ENCODE measurements around the gene CNBD2.
"Not testable (repeated sequence)": the region's sequence is repeated elsewhere in the genome, so short reads cannot be mapped to it uniquely, and the experiment has no call there.

Gene CNBD2

GRCh38 chr20:36028106-36028808 is 59.9 kb downstream of the CNBD2 start:
- DNase-seq = no peak

DNA sequence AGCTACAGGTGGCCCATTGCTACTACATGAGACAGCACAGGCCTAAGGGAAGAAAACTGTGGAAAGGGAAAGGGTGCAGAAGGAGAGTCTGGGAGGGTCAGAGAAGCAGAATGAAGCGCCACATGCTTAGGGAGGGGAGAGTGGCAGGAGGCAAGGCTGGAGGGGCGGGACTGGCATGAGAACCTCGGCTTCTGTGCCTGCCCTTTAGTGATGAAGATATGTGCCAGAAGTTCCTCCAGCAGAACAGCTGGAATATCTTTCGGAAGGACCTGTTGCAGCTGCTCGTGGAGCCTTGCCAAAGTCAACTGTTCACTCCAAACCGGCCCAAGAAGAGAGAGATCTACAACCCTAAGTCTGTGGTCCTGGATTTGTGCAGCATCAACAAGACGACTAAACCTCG is 61.8 kb downstream of the CNBD2 start:
- peak; percentile 70 for DNase-seq

DNA sequence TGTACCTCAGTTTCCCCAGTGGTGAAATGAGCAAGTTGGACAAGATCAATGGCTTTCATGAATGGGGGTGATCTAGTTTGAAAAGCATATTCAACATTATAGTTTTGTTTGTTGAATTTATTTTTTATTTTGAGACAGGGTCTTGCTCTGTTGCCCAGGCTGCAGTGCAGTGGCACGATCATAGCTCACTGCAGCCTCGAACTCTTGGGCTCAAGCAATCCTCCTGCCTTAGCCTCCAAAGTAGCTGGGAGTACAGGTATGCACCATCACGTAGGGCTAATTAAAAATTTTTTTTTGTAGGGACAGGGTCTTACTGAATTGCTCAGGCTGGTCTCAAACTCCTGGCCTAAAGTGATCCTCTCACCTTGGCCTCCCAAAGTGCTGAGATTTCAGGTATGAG is 63.4 kb downstream of the CNBD2 start:
- DNase-seq = no peak

DNA sequence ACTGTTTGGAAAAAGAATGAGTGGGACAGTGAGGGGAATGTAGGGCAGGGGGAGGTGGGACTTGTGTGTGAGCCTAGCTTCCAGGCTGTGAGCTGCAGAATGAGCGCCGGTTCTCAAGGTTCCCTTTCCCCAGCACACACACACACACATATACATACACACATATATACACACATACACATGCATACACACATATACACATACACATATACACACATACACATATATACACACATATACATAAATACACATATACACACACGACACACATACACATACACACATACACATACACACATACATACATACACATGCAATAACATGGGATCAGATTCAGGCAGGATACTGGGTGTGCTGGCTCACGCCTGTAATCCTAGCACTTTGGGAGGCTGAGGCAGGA is 66.5 kb downstream of the CNBD2 start:
- DNase-seq = no peak

- no peak for DNase-seq
Measured at GRCh38 chr20:36035745-36036144, 67.4 kb downstream of the CNBD2 start.

DNA sequence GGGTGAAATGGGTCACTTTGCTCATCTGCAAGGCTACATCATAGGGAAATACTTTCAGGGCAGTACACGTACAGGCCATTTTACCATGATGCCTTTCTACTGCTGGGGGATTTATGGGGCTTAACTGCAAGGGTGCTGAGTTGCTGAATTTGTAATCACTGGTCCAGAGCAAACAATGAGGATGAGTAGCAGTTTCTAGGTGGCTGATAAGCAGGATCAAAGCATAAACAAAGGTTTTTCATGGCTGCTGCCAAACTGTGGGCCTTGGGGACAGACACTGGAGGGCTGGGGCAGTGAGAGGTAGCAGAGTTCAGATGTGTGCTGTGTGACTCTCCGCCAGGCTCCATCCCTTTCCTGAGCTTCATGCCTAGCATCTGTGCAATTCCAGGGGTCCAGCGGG is 68.3 kb downstream of the CNBD2 start:
- DNase-seq = no peak

DNA sequence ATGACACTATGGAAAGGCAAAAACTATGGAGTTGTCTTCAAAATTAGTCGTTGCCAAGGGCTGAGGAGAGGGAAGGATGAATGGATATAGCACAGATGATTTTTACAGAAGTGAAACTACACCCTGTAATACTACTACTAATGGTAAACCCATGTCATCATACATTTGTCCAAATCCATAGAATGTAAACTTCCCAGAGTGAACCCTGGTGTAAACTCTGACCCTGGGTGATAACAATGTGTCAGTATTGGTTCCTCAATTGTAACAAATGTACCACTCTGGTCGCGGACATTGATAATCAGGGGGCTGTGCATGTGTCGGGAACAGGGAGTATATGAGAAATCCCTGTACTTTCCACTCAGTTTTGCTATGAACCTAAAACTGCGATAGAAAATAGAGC is 72.2 kb downstream of the CNBD2 start:
- no peak for DNase-seq

DNA sequence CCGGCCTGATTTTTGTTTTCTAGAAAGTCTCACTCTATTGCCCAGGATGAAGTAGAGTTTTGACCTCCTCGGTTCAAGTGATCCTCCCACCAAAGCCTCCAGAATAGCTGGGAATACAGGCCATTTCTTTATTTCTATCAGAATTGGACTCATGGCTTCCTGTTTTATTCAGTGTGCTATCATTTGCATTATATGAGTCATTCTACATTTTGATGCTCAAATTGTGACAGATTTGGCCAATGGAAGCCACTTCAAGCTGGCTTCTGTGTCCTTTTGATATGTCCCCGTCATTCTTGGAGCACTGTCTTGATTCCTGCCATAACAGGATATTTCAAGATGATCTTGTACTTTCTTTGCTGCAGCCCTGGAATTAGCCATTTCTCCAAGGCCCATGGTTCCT is 75.1 kb downstream of the CNBD2 start:
- DNase-seq = no peak

DNA sequence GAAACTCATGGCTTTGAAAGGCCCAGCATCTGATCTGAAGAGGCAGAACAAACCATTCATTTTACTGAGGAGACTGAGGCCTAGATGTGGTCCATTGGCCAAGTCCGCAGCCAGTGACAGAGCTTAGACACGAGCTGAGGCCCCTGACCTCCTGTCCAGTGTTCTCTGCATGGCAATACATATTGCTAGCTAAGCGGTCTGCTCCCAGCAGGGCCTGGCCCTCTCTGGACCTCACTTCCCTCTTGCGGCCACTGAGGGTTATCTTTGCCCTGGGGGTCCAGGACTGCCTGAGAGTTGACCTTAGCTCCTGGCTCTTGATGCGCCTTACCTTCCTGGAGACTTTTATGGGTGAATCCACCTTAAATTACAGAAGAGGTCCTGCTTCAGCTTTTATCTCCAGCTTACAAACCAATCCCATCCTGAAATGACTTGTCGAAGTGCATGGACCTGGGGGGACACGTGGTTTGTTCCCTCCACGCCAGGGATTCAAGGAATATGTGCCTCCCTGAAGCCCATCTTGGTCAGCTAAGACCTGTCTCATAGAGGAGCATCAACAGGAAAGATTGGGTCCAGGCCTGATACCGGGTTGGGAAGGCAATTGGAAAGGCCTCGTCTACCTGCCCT is 75.6 kb downstream of the CNBD2 start:
- DNase-seq = no peak

DNA sequence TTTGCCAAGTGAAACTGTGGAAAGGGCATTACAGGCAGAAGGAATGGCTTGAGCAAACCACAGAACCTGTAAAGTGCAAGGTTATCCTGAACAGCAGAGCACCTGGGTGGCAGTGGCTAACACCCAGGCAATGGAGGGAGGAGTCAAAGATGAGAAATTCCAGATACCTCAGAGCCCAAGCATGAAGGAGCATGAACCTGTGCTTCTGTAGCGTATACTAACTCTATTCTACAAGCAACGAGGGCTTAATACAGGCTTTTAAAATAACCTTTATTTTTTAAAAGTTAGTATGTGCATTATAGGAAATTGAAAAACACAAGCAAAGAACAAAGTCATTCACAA is 77.0 kb downstream of the CNBD2 start:
- no peak for DNase-seq

GRCh38 chr20:36046073-36046798 is 77.8 kb downstream of the CNBD2 start:
- not testable (repeated sequence) for DNase-seq

- not testable (repeated sequence) for DNase-seq
Measured at GRCh38 chr20:36049408-36049807, 81.0 kb downstream of the CNBD2 start.

DNA sequence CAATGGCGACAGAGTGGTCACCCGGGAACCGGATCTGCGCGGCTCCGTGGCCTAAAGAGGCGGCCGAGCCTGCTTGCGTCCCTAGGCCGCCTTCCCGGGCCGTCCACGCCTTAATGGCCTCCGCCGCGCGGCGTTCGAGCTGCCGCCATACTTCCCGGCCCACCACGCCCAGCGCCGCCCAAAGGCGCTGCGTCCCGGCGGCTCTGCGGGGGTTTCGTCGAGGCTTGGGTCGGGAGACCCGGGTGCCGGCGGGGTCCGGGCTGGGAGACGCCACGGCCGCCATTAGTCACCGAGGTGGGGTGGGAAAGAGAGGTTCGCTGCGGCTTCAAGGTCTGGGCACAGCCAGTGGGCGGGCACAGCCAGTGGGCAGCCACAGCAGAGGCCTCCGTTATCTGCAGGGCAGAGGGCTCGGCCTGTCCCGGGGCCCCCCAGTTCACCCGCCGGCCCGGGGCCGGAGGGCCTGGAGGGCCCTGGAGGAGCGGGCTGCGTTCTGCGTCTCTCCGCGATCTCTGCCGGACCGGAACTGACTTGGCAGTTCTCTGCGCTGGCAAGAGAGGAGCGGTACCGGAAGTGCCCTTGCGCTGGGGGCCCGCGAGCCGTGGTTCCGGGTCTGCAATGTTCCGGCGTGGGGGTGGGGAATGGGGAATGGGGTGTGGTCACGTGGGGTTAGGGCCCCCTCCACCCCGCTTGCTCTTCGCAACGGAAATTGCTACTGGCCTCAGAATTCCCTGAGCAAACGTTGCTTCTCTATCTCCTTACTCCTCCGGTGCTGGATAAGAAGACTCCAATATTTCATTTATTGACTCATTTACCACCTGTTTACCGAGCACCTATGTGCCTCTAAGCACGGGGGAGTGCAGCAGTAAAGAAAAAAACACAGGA is 82.3 kb downstream of the CNBD2 start:
- DNase-seq = peak; percentile 93

- DNase-seq = no peak
Measured at GRCh38 chr20:36051318-36052116, 83.1 kb downstream of the CNBD2 start.

DNA sequence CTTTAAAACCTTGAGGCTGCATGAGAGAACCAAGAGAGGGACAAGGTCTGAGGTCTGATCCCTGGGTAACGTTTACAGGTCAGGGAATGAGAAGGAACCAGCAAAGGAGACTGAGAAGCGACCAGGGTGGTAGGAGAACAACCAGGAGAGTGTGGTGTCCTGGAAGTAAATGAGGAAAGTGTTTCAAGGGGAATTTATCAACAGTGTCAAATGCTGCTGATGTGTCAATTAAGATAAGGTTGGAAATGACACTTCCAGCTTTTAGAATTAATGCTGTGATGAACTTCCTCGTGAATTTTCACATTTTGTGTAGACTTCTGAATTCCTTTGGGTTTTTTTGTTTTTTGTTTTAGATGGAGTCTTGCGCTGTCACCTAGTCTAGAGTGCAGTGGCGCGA is 83.7 kb downstream of the CNBD2 start:
- DNase-seq = no peak

DNA sequence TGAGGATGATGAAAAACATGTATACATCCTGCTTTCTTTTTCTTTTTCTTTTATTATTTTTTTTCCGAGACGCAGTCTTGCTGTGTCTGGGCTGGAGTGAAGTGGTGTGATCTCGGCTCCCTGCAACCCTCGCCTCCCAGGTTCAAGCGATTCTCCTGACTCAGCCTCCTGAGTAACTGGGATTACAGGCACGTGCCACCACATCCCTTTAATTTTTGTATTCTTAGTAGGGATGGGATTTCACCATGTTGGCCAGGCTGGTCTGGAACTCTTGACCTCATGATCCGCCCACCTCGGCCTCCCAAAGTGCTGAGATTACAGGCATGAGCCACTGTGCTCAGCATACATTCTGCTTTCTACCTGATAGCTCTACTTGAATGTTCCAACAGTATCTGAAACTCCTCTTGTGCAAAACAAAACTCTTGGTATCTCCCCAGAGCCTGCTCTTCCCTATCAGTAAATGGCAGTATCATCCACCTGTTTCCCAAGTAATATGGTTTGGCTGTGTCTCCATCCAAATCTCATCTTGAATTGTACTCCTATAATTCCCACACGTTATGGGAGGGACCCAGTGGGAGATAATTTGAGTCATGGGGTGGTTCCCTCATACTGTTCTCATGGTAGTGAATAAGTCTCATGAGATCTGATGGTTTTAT is 85.6 kb downstream of the CNBD2 start:
- not testable (repeated sequence) for DNase-seq

- no peak for DNase-seq
Measured at GRCh38 chr20:36055145-36055544, 86.8 kb downstream of the CNBD2 start.

GRCh38 chr20:36060676-36061075 is 92.3 kb downstream of the CNBD2 start:
- no peak for DNase-seq

DNA sequence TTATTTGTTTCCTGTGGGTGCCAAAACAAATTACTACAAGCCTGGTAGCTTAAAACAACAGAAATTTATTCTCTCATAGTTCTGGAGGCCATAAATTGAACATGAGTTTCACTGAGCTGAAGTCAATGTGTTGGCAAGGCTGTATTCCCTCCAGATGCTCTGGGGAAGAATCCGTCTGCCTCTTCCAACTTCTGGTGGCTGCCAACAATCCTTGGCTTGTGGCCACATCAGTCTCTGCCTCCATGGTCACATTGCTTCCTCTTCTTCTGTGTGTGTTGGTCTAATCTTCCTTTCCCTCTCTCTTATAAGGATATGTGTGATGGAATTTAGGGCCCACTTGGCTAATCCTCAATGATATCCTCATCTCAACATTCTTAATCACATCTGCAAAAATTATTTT is 93.4 kb downstream of the CNBD2 start:
- DNase-seq = no peak

- no peak for DNase-seq
Measured at GRCh38 chr20:36062799-36063198, 94.4 kb downstream of the CNBD2 start.

GRCh38 chr20:36063916-36064657 is 95.7 kb downstream of the CNBD2 start:
- DNase-seq = no peak
